ENCODE data around the gene CNTNAP2.
A peak's percentile ranks its signal among the peaks of the same experiment; 100 is the strongest.

The CNTNAP2 gene

DNA sequence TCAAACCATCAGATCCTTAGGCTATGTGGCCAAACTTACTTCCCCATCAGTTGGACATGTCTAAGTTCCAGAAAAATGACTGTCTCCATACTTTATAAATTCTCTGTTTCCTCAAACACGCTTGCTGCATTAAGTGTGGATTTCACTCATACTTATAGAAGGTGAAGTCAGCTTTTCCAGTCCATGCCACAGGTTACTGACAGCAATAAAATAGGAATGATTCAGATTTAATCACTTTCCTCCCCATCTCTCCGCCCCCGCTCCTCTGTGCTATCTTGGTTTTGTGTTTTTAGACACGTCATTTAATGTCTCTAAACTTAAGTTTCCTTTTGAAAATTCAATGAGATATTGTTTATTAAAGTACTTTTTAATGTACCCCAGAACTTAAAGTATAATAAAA, 1376.0 kb downstream of the CNTNAP2 start:
- no peak for DNase-seq (ENCODE audit: low spot score)

DNA sequence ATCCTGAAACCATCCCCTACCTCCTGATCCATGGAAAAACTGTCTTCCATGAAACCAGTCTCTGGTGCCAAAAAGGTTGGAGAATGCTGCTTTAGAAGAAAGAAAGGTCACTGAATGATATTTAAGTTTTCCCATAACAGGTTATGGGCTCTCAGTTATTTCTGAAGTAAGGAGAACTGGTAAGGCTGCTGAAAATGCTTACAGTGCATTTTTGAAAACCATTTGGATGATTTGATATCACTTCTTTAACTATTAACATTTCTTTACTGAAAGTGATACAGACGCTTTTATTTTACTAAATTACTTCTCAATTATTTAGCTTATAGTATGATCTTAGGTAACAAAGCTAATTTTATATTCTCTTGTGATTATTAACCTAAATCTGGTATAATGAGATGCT, 1379.6 kb downstream of the CNTNAP2 start:
- DNase-seq (ENCODE audit: low spot score): no peak

DNA sequence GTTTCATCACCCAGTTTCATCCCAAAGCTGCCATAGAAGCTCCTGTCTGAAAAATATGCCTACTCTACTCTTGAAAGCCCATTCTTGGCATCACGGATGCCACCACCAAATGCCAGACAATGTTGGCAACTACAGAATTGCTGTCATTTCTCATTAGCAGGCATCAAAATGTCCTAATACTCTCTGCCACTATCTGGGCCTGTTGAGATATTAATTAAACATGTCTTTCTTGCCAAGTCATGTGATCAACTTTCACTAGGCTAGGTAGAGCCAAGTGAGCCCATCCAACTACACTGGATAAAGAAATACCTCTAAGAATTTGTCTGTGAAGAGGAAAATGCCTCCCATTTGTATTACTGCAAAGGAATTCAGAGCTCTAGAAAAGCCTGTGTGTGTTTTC, 1380.6 kb downstream of the CNTNAP2 start:
- no peak for DNase-seq (ENCODE audit: low spot score)

GRCh38 chr7:147498081-147498480, 1381.5 kb downstream of the CNTNAP2 start:
- DNase-seq (ENCODE audit: low spot score): no peak

DNA sequence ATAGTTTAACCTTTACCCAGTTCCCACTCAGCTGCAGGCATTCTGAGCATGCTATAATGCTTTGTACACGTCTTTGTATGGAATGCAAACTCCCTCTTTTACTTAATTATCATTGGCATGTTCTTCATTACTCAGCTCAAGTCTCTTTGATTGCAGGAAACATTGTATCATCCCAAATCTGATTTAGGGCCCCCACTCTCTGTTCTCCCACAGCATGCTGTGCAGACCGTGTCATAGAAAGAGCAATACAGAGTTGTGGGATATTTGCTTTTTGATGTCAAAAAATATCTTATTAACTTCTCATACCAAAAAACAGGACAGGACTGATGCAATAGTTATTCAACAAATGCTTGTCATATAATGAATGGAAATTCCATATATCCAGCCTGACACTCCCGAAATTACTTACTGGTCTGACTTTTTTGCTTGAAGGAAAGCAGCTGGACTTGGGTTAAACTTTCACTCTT, 1392.5 kb downstream of the CNTNAP2 start:
- no peak for DNase-seq (ENCODE audit: low spot score)

- no peak for DNase-seq (ENCODE audit: low spot score)
Observed at GRCh38 chr7:147509541-147510200, 1393.1 kb downstream of the CNTNAP2 start.

- DNase-seq (ENCODE audit: low spot score): no peak
Observed at GRCh38 chr7:147510201-147510542, 1393.6 kb downstream of the CNTNAP2 start.

GRCh38 chr7:147510923-147511322, 1394.3 kb downstream of the CNTNAP2 start:
- DNase-seq (ENCODE audit: low spot score): no peak

DNA sequence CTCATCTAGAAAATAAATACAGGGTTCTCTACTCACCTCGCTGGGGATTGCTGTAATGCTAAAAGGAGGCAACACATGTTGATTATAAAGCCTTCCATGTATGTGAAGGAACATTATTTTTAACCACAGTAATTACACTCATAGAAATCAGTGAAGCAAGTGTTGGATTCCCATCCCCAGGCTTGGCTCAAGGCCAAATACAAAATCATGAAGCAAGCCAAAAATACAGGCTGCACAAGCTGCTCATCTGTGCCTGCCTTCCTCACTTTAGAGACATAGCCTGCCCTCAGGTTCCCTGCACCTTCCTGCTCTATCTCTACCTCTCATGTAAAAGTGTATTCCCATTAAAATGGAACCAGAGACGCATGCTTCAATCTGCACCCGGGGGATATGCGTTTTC, 1396.8 kb downstream of the CNTNAP2 start:
- no peak for DNase-seq (ENCODE audit: low spot score)

DNA sequence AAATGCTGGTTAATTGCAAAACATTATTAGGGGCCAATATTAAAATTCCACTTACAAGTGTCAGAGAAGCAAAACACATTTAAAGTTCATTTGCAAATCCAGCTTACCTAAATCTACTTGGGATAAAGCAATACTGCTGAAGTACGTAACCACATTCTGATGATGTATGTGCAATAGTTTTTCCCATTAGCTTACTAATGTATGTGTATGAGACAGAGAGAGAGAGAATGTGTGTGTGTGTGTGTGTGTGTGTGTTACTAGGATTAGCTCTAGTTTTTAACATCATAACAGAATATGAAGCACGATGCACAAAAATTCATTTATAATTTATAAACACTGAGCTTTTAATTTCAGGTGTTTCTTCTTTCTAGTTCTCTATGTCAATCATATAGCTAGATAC, 1399.8 kb downstream of the CNTNAP2 start:
- no peak for DNase-seq (ENCODE audit: low spot score)

DNA sequence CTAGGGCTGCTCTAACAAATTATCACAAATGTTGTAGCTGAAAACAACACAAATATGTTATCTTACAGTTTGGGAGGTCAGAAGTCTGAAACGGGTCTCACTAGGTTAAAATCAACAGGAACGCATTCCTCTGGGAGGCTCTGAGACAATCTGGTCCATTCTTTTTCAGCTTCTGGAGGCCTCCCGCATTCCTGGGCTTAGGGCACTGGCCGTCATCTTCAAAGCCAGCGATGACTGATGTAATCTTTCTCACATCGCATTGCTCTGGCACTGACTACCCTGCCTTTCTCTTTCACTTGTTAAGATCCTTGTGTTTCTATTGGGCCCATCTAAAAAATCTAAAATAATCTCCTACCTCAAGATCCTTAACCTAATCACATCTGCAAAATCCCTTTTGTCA, 1402.5 kb downstream of the CNTNAP2 start:
- no peak for DNase-seq (ENCODE audit: low spot score)

GRCh38 chr7:147523056-147523455, 1406.5 kb downstream of the CNTNAP2 start:
- DNase-seq (ENCODE audit: low spot score): no peak

GRCh38 chr7:147524726-147525250, 1408.2 kb downstream of the CNTNAP2 start:
- no peak for DNase-seq (ENCODE audit: low spot score)

DNA sequence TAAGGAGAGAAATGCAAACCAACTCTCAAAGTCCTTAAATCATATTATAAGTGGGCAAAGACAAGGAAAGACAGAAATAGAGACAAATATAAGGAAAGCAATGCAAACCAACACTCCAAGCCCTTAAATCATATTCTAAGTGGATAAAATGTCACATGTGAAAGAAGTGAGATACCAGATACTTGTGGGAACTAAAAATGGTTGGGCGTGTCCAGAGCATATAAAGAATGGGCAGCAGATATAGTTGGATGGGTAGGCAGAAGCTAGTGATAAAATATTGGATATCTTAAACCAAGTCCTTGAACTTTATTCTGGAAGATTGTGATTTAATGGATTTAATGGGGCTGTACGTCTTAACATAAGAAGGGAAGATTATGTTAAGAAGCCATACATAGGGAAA, 1408.7 kb downstream of the CNTNAP2 start:
- no peak for DNase-seq (ENCODE audit: low spot score)

GRCh38 chr7:147535701-147536111, 1419.1 kb downstream of the CNTNAP2 start:
- DNase-seq (ENCODE audit: low spot score): no peak

GRCh38 chr7:147539685-147540084, 1423.1 kb downstream of the CNTNAP2 start:
- no peak for DNase-seq (ENCODE audit: low spot score)

DNA sequence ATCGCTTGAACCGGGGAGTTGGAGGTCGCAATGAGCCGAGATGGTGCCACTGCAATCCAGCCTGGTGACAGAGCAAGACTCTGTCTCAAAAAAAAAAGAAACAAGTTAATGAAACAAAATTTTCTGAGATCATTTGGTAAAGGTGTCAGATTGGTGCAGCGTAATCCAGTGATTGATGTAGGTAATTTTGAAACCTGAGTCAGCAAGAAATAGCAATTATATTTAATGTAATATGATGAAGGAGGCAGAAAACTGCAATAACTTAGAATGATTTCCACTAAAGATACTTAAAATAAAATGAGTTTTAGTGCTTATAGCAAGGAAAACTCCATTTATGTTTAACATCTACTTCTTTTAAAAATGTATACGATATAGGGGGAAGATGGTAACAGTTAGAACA, 1424.1 kb downstream of the CNTNAP2 start:
- DNase-seq (ENCODE audit: low spot score): no peak

DNA sequence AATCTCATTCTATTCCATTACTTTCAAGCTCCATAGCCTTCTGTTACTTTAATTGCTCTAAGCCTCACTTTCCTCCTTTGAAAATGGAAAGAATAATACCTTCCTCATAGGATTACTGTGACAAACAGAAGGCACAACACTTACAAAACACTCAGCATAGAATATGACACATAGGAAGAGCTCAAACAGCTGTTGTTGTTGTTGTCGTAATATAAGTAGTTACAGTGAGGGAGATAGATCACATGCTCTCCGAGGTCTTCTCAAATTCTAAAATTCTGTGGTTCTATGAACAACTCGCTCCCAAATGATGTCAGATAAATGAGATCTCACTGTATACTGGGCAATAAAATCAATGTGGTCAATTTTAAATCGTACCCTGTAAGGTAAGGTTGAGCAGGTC, 1424.7 kb downstream of the CNTNAP2 start:
- no peak for DNase-seq (ENCODE audit: low spot score)

DNA sequence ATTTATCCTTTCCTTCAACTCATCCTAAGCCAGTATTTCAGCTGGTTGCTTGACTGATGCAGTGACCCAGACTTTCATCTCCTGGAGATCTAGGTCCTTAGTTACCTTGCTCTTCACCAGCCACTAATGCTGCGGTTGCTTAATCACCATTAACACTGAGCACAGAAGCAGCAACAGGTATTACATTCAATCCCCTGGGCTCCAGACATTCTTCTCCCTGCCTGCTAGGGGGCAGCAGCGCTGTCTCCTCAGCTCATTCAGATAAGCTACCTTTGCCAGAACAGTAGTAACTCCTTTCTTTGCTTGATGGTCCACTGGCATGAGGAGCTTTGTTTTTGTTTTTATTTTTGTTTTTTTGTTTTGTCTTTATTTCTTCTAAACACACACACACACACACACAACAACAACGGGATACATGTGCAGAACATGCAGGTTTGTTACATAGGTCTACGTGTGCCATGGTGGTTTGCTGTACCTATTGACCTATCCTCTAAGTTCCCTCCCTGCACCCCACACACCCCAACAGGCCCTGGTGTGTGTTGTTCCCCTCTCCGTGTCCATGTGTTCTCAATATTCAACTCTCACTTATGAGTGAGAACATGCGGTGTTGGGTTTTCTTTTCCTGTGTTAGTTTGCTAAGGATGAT, 1430.8 kb downstream of the CNTNAP2 start:
- peak; percentile 65 for DNase-seq (ENCODE audit: low spot score)

- no peak for DNase-seq (ENCODE audit: low spot score)
Observed at GRCh38 chr7:147556317-147556716, 1439.7 kb downstream of the CNTNAP2 start.

DNA sequence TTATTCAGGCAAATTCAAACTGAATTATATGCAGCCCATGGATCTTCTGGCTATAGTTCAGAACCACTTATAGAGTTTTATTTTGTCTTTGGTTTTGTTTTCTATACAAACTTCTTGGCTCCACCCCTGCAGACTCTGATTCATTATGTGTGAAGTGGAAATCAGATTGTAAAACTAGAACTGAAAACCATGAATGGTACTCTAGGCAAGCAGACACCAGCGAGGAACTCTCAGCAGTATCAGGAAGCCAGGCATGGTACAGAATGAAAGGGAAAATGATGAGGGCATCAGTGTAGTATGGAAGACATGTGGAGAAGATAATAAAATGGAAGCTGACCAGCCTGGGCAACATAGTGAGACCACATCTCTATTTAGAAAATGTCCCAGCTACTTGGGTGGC, 1447.1 kb downstream of the CNTNAP2 start:
- DNase-seq (ENCODE audit: low spot score): no peak

GRCh38 chr7:147564786-147565476, 1448.3 kb downstream of the CNTNAP2 start:
- DNase-seq (ENCODE audit: low spot score): no peak

GRCh38 chr7:147567043-147567442, 1450.4 kb downstream of the CNTNAP2 start:
- DNase-seq (ENCODE audit: low spot score): no peak

All from NAMALWA (cell line).